ACHN (cell line): ENCODE data around the gene NME9.

Experiments used
- DNase-seq: peaks from one replicate; pipeline ENCODE4 v3.0.0-alpha.2; 2015
- in situ Hi-C: cut with HindIII; loops from 2 replicates; pipeline ENCODE4 v1.10.0; 2017; ENCODE audit warnings: low sequenced_read_pairs, low pct_ligation_motif_present, low pct_unique_long_range_greater_than_20kb

Gene NME9

GRCh38 chr3:138300647-138301046, 29.0 kb downstream of the NME9 start:
- in situ Hi-C loops: no loop called here
- DNase-seq: no peak

DNA sequence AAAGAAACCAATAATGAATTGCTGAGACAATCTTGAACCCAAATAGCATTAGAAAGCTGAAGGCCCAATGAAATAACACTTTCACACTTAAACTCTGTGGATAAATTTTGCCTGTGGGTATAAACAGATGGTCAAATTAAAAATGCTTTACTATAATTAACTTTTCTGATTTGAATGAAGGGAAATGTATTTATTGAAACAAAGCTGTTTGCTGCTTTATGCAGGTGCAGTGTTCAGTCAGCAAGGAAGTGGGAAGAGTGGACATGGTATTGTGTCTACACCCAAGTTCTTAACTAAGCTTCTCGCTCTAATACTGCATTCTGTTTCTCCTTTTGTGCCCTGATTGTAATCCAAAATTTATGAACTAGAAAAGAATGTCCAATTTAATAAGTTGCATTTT, 31.8 kb downstream of the NME9 start:
- DNase-seq: no peak
- in situ Hi-C loops: no loop called here

GRCh38 chr3:138297059-138297607, 32.5 kb downstream of the NME9 start:
- no peak for DNase-seq
- in situ Hi-C loops: no loop called here

DNA sequence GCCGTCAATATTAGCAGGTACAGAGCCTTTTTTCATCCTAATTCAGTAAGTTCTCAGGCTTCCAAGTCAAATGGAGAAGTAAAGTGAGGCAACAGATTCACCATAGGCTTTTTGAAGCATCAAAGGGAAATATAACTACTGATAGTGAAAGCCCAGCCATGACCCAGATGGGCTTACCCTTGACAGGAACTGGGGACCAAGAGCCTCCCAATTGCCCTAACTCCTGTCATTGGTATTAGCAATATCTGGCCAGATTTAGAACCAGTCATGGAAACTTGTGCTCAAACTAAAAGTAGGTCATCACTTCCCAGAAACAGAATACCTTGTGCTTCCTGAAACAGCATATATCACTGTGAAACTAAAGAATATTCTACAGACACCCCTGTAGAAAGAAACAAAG, 33.0 kb downstream of the NME9 start:
- in situ Hi-C loops: no loop called here
- no peak for DNase-seq

- in situ Hi-C loops: no loop called here
- DNase-seq: no peak
These were observed 40.0 kb downstream of the NME9 start for GRCh38 chr3:138289701-138290100.

DNA sequence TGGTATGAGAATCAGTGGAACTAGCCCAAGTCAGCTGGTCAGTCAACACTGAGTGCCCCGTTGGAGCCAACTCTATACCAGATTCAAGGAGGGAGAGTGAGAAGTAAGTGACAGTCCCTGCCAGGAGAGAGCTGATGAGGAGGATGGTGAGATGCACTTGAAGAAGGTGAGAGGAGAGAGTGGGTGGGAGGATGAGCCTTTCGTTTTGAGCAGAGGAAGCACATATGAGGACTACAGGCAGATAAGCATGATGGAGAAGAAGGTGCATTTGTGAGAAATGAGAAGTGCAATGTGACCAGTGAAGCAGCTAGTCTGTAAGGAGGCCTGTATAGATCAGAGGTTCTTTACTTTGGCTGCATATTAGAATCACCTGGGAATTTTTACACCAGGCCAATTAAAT, 40.4 kb downstream of the NME9 start:
- in situ Hi-C loops: no loop called here
- DNase-seq: no peak

DNA sequence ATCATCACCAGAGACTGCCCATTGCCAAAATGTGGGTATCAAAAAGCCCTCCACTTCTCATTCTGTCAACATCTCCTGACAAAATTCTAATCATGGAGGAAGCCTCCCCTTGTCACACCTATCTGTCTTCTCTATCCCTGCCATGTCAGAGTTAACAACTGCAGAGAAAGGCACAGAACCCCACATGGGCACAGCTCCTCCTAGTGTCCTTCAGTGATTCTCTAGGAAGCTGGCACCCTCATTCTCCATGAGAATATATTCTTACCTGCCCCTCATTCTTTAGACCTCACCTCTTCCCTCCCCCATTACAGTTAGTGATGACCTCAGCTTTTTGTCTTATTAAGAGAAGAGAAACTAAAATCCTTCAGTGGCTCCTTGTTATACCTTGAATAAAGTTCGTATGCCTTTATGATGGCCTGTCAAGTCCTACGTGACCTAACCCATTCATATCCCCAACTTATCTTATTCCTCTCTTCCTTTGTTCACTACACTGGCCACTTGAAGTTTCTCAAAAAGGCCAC, 44.6 kb downstream of the NME9 start:
- DNase-seq: no peak
- in situ Hi-C loops: no loop called here

GRCh38 chr3:138284079-138284478, 45.6 kb downstream of the NME9 start:
- in situ Hi-C loops: no loop called here
- no peak for DNase-seq

- in situ Hi-C loops: no loop called here
- DNase-seq: no peak
These were observed 46.8 kb downstream of the NME9 start for GRCh38 chr3:138282836-138283235.

- DNase-seq: no peak
- in situ Hi-C loops: no loop called here
These were observed 48.1 kb downstream of the NME9 start for GRCh38 chr3:138281561-138281960.

GRCh38 chr3:138271189-138271794, 58.4 kb downstream of the NME9 start:
- no peak for DNase-seq
- in situ Hi-C loops: no loop called here

- DNase-seq: no peak
- in situ Hi-C loops: no loop called here
These were observed 59.4 kb downstream of the NME9 start for GRCh38 chr3:138270245-138270644.

GRCh38 chr3:138267083-138267482, 62.6 kb downstream of the NME9 start:
- in situ Hi-C loops: no loop called here
- DNase-seq: no peak

DNA sequence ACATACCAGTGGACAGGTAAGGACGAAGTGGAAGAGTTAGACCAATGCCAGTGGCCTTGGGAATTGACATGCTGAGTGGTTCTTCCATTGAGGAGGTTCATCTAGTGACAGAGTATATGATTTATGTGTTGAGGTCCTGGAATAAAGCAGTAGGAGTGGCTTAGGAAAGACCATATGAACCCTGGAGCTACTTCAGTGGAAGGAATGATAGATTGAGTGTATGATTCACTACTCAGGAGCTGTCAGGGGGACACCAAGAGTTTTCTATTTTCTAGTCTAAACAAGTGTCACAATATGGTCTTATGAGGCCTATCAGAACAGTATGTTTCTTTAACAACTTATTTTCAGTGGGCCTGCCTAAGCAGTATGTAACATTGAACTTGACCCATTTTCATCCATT, 63.9 kb downstream of the NME9 start:
- in situ Hi-C loops: no loop called here
- no peak for DNase-seq

GRCh38 chr3:138263104-138263503, 66.5 kb downstream of the NME9 start:
- no peak for DNase-seq
- in situ Hi-C loops: no loop called here

GRCh38 chr3:138260611-138261010, 69.0 kb downstream of the NME9 start:
- DNase-seq: no peak
- in situ Hi-C loops: no loop called here

- in situ Hi-C loops: no loop called here
These were observed 70.5 kb downstream of the NME9 start for GRCh38 chr3:138259126-138259525.

GRCh38 chr3:138257986-138258385, 71.7 kb downstream of the NME9 start:
- DNase-seq: no peak
- in situ Hi-C loops: no loop called here

More at GRCh38 chr3:138259126-138259525, 70.5 kb downstream of the NME9 start:
- no peak for DNase-seq

GRCh38 chr3:138256022-138256421, 73.6 kb downstream of the NME9 start:
- in situ Hi-C loops: no loop called here
- no peak for DNase-seq

GRCh38 chr3:138254216-138254615, 75.4 kb downstream of the NME9 start:
- in situ Hi-C loops: no loop called here
- no peak for DNase-seq
